ENCODE data around the gene APC2. TPM values are rescaled to one million over a fixed set of nuclear protein-coding genes. Genes with fewer than 3 reads are reported as not detected.

The APC2 gene
- total RNA-seq, 1 experiment from 2014 or later = 11.9 TPM

GRCh38 chr19:1453525-1454364 is 3.8 kb downstream of the APC2 start:
- H3K27ac ChIP-seq (ENCODE audit: low read length) = no peak overlapping the region
- no peaks in the 10 kb centered on the region for H3K27me3 ChIP-seq (ENCODE audit: control insufficient read depth, insufficient read depth, low read length)
- ATAC-seq = no peak; the same call in 1 of the 2 replicates
- H3K4me3 ChIP-seq (ENCODE audit: low read depth in 2 of 2, low read length in 2 of 2) = no peak overlapping the region
- no peak for DNase-seq (ENCODE audit: low read depth, low spot score)
- TF ChIP-seq CTCF (IDR thresholded peaks at IDR 0.05) (no peak), REST (IDR thresholded peaks at IDR 0.05; ENCODE audit: insufficient read depth in 1 of 2, low read depth in 2 of 2, low read length in 1 of 2) (no peak), TCF7L2 (IDR thresholded peaks at IDR 0.05; ENCODE audit: low read depth, low read length) (no peak), POLR2AphosphoS5 (IDR thresholded peaks at IDR 0.05; ENCODE audit: low read depth, low read length) (no peak), SIN3A (IDR thresholded peaks at IDR 0.05; ENCODE audit: borderline replicate concordance, insufficient read depth, low read depth, low read length) (no peak)
- intact Hi-C loops (cut with micrococcal nuclease; ENCODE audit: unreplicated experiment) = no loop called here
- no TSS peak for BruUV-seq (replicated peaks)
- no peaks in the 10 kb centered on the region for H3K9me3 ChIP-seq (ENCODE audit: control insufficient read depth, insufficient read depth, low read depth, low read length)
- no peaks in the 10 kb centered on the region for H3K36me3 ChIP-seq (ENCODE audit: control insufficient read depth, insufficient read depth, low read length)
- CTCF ChIA-PET = no interaction called here
- POLR2A ChIA-PET = no interaction called here
- in situ Hi-C loops (cut with HindIII; ENCODE audit: low pct_unique_long_range_greater_than_20kb, low sequenced_read_pairs) = no loop called here
- no peaks in the 10 kb centered on the region; the same call in none of the 2 replicates for H3K4me1 ChIP-seq (ENCODE audit: control insufficient read depth, insufficient read depth, low read length)

GRCh38 chr19:1455002-1455335 is 5.0 kb downstream of the APC2 start:
- in situ Hi-C loops (cut with HindIII; ENCODE audit: low pct_unique_long_range_greater_than_20kb, low sequenced_read_pairs) (no loop called here), intact Hi-C loops (cut with micrococcal nuclease; ENCODE audit: unreplicated experiment) (no loop called here)
- DNase-seq (ENCODE audit: low read depth, low spot score) = no peak
- no peak overlapping the region for H3K27ac ChIP-seq (ENCODE audit: low read length)
- H3K9me3 ChIP-seq (ENCODE audit: control insufficient read depth, insufficient read depth, low read depth, low read length) = no peaks in the 10 kb centered on the region
- ChIA-PET POLR2A (interaction anchor here (0.8 kb wide), 1 partner anchor 194 kb away, joined by 3 read pairs; no protein-coding TSS in a partner anchor), CTCF (no interaction called here)
- H3K4me1 ChIP-seq (ENCODE audit: control insufficient read depth, insufficient read depth, low read length) = no peaks in the 10 kb centered on the region; the same call in 1 of the 2 replicates
- TF ChIP-seq CTCF (IDR thresholded peaks at IDR 0.05) (no peak), REST (IDR thresholded peaks at IDR 0.05; ENCODE audit: insufficient read depth in 1 of 2, low read depth in 2 of 2, low read length in 1 of 2) (no peak), SIN3A (IDR thresholded peaks at IDR 0.05; ENCODE audit: borderline replicate concordance, insufficient read depth, low read depth, low read length) (no peak), POLR2AphosphoS5 (IDR thresholded peaks at IDR 0.05; ENCODE audit: low read depth, low read length) (no peak), TCF7L2 (IDR thresholded peaks at IDR 0.05; ENCODE audit: low read depth, low read length) (no peak)
- H3K36me3 ChIP-seq (ENCODE audit: control insufficient read depth, insufficient read depth, low read length) = no peaks in the 10 kb centered on the region
- BruUV-seq (replicated peaks) = no TSS peak
- no peak overlapping the region for H3K4me3 ChIP-seq (ENCODE audit: low read depth in 2 of 2, low read length in 2 of 2)
- ATAC-seq = no peak
- no peaks in the 10 kb centered on the region for H3K27me3 ChIP-seq (ENCODE audit: control insufficient read depth, insufficient read depth, low read length)

Data from Panc1 (cell line).